Left forelimb (tissue), 1 donor: ENCODE data around the gene ARHGAP15.
"Not testable (repeated sequence)": the region's sequence is repeated elsewhere in the genome, so short reads cannot be mapped to it uniquely, and the experiment has no call there.

ENCODE experiments used
- DNase-seq: peaks from one replicate; pipeline ENCODE4 v3.0.0-alpha.2; 2018; ENCODE audit warnings: low spot score

ARHGAP15 gene

GRCh38 chr2:143529118-143529720 lies 400.0 kb downstream of the ARHGAP15 start:
- no peak for DNase-seq

DNA sequence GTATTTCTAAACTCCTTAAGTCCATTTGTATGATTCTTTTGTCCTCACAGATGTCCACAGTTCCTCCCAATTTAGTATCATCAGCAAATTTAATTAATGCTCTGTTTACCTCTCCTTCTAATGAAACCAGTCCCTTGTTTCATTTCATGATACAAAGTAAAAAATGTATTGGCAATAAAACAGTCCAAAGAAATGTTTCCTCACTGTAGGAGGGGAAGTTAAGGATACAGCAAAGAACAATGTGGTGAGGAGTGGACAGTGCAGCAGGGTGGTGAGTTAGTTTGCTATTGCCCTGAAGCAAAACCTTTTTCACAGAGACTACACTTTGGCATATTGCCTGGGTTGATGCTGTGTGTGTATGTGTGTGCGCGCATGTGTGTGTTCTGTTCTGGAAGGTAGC lies 401.5 kb downstream of the ARHGAP15 start:
- no peak for DNase-seq

- no peak for DNase-seq
Observed at GRCh38 chr2:143532061-143532460, 402.8 kb downstream of the ARHGAP15 start.

DNA sequence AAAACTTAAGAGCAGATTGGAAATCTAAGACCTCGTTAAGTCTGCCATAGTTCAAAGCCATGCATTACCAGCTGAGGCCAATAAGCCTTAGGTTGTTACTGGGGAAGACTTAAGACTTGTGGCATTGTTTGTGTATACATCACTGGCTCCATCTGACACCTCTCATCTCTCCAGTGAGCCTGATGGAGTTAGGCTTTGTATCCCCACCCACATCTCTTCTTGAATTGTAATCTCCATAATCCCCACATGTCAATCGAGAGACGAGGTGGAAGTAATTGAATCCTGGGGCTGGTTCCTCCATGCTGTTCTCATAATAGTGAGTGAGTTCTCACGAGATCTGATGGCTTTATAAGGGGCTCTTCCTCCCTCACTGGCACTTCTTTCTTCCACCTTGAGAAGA lies 404.6 kb downstream of the ARHGAP15 start:
- no peak for DNase-seq

GRCh38 chr2:143535802-143536201 lies 406.6 kb downstream of the ARHGAP15 start:
- no peak for DNase-seq

DNA sequence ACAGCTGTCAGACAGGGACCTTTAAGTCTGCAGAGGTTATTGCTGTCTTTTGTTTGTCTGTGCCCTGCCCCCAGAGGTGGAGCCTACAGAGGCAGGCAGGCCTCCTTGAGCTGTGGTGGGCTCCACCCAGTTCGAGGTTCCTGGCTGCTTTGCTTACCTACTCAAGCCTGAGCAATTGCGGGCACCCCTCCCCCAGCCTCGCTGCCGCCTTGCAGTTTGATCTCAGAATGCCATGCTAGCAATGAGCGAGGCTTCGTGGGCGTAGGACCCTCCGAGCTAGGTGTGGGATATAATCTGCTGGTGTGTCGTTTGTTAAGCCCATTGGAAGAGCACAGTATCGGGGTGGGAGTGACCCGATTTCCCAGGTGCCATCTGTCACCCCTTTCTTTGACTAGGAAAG lies 412.7 kb downstream of the ARHGAP15 start:
- DNase-seq: not testable (repeated sequence)

DNA sequence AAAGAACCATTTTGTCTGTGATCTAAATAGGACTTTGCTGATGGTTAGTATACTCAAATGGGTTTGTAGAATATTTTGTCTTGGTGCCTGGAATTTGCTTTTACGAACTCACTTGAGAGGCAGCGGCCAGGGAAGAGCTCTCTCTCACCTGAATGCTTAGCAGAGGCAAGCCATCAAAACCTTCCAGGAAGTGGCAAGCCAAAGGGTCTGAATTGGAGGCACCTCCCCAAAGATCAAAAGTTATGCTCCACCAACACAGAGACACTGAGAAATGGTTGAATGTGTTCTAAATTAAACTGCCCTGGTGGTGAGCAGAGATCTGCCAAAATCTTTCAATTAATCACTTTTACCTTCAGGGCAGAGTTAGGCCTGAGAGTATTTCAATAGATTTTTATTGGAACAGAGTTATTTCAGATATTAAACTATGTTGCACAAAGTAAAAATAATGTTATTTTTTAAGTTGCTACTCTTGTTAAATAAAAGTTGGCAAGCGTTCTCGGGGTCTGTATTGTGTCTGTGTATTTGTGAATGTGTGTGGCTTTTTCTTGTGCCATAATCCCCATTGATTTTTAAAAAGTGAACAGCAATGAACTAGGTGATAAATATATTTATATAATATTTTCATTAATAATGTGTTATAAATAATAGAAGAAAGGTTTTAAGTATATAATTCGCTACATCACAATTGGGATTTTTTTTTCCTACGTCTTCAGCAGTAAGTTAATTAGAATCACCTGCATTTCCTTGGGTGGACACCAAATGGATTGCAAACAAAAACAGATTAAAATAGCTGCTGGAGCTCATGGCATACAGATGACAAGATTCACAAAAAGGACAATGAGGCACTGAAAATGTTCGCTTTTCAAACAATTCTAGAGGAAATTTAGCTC lies 416.1 kb downstream of the ARHGAP15 start:
- no peak for DNase-seq

GRCh38 chr2:143545949-143546255 lies 416.7 kb downstream of the ARHGAP15 start:
- DNase-seq: no peak

DNA sequence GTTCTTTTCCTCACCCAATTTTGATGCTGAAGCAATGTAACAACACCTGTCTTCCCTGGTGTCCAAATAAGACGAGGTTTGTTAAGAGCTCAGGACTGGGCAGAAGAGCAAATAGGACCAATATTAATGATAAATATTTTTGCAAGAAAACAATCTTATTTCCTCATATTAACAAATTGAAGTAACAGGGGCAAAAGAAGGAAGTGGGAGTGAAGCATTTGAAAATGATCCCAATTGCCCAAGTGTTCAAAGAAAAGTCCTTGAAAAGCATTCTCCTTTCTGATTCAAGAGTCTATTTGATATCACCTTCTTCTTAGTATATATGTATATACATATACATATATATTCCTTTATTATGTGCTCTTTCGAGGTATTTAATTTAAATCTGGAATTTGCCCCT lies 418.8 kb downstream of the ARHGAP15 start:
- DNase-seq: no peak

DNA sequence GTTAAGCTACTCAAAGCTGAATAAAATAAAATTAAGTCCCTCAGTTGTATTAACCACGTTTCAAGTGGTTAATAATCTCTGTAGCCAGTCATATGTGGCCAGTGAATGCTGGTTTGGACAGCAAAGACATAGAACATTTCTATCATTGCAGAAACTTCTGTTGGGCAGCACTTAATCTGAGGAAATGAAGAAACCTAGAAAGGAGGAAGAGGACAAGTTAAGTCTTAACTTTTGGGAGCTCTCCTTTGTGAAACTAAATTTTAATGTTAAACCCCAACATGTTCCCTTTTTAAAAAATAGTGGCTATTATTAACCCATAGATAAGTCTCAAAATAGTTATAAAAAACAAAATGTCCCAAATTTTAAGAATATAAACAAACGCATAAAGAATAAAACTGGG lies 421.3 kb downstream of the ARHGAP15 start:
- no peak for DNase-seq

DNA sequence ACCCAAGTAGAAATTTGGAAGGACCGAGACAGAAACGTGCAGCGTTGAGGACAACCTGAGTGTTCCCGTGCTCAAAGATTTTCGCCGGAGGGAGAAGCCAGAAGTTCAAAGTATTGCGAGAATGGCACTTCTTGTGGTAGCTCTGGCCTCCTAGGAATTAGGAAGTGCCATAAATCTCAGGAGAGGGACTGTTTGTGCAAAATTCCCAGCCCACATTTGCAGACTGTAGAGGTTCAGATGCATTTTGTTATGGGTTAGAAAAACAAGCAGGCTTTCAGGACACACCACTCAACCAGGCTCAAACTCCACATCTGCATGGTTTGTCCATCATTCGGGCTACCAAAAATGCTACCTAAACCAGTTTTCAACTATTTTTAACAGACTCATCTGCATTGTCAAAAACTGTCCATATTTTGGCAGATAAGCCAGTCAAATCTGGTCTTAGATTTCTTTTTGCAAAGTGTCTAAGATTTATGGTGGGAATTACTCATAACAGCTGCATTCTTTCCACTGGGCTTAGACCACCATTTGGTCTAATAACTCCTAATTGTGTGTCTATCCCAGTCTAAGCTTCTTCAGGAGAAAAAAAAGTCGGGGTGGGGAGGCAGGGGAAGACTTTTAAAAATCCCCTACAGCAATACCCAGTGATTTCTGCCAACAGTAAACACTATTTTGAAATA lies 422.9 kb downstream of the ARHGAP15 start:
- DNase-seq: no peak

GRCh38 chr2:143553261-143553660 lies 424.0 kb downstream of the ARHGAP15 start:
- DNase-seq: no peak

DNA sequence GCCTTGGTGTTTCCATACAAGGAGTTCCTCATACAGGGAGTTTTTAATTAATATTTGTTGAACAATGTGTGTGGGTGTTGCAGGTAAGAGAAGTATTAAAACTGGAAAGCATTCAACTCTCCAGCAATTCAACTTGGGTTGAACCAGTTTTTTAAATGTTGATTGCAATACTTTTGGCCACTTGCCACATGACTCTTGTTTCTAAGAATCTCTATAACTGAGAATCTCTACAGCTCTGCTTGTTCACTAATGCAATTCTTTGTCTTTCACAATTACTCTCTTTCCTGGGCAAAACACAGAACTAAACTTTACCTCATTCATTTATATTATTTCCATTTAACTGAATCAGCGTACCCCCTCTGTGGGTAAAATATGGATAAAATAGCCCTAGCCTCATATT lies 429.4 kb downstream of the ARHGAP15 start:
- no peak for DNase-seq

DNA sequence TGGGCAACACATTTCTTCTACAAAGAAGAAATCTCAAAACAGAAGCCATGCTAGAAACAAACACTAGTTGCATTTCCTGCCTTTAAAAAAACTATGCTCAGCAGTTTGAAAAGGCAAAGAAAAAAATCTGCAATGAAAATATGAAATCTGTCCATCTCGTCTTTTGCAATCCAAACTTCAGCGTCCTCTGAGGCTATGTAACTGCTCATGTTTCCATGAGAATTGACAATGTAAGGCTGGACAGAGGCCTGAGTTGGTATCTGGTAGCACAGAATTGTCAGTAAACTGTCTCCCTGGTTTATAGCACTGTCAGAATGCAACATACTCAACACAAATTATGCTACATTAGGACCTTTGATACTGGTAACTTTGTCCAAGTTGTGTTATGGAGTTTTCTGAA lies 429.9 kb downstream of the ARHGAP15 start:
- no peak for DNase-seq

DNA sequence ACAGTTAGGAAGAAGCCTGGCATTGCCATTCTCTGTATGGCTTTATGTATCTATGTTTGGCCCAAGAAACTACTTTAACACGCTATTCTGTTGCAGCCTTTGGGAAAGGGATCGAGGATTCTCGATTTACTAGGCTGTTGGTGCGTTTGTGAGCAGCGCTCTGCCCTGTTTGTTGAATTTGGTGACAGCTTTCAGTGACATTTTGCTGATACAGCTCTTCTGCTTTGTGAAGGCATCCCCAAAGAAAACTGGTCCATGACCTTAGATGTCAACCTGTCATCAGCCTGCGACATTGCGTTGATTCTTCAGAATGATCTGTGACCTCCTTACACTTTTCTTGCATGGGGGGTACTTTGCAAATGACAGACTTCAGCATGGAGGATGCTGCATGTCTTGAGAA lies 431.5 kb downstream of the ARHGAP15 start:
- DNase-seq: no peak

- DNase-seq: no peak
Observed at GRCh38 chr2:143564419-143564818, 435.2 kb downstream of the ARHGAP15 start.

DNA sequence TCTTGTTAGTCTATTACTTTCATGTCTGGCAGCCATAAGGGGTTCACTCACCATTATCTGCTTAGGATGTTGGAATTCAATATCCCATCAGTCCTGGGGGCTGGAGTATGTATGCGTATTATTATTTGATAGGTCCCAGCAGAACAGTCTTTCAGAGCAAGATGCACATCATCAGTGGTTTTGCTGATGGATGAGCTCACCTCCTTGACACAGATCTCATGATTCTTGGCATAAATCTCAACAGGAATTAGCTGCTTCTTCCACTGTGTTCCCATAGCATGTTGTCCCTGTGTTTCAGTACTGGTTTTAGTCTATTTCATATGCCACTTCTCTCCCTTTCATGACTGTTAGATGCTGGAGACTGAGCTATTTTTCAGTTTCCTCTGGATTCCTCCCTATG lies 442.5 kb downstream of the ARHGAP15 start:
- DNase-seq: no peak

- no peak for DNase-seq
Observed at GRCh38 chr2:143572421-143572820, 443.2 kb downstream of the ARHGAP15 start.

DNA sequence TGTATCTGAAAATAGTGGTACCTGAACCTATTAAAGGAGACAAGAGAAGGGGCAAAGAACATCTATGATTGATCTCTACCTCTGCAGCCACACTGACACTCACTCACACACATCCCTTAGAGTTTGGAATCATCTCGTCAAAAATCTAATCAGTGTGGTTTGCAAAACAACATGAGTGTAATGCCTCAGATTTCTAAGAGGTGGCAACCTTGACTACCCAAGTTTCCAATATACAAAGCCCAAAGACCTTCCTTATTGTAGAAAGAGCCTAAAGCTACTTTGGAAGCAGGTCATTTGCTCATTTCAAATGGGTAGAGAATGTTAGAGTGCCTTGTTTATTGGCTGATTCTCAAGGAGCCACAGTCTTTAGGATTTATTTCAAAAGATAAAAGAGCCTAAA lies 444.9 kb downstream of the ARHGAP15 start:
- no peak for DNase-seq

GRCh38 chr2:143575340-143575739 lies 446.1 kb downstream of the ARHGAP15 start:
- no peak for DNase-seq

- DNase-seq: no peak
Observed at GRCh38 chr2:143577489-143577888, 448.3 kb downstream of the ARHGAP15 start.

GRCh38 chr2:143579456-143579855 lies 450.2 kb downstream of the ARHGAP15 start:
- no peak for DNase-seq

DNA sequence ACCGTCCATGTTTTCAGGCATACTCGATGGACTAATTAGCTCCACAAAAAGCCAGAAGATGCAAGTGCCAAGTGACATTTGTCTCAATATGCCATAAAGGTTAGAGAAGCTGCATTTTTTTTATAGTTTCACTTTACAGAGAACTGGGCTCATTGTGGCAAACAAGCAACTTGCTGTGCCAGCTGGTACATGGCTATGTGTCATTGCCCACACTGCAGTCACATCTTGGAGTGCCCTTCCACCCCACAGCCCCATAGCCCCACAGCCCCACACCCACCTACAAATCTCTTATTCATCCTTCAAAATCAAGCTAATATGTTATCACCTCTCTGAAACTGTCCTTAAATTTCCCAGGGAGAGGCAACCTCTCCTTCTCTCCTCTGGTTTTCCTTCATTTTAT lies 451.9 kb downstream of the ARHGAP15 start:
- no peak for DNase-seq
